Ascending aorta (tissue), 2 donors: ENCODE data around the gene ZNF593. TPM values are rescaled to one million over a fixed set of nuclear protein-coding genes. Genes with fewer than 3 reads are reported as not detected.

Source experiments
- DNase-seq, 2 donors: peaks; one replicate each; pipeline ENCODE4 v3.0.0-alpha.2; 2019; ENCODE audit warnings: low spot score in 2 of 2
- H3K27ac ChIP-seq, 2 donors: fragments of 200-600 bp; sonication (generic); one replicate each; pipeline ENCODE4 v1.5.1; 2016 to 2017; ENCODE audit warnings: mild to moderate bottlenecking in 1 of 2
- H3K27me3 ChIP-seq: fragments of 200-600 bp; sonication (generic); one replicate; pipeline ENCODE4 v1.5.1; 2017
- H3K36me3 ChIP-seq, 2 donors: fragments of 200-600 bp; sonication (generic); one replicate each; pipeline ENCODE4 v1.5.1; 2016
- H3K4me1 ChIP-seq, 2 donors: fragments of 200-600 bp; sonication (generic); one replicate each; pipeline ENCODE4 v1.5.1; 2016 to 2017; ENCODE audit warnings: mild to moderate bottlenecking in 1 of 2
- H3K4me3 ChIP-seq, 2 donors: fragments of 200-600 bp; sonication (generic); one replicate each; pipeline ENCODE4 v1.5.1; 2016 to 2017; ENCODE audit warnings: mild to moderate bottlenecking in 1 of 2
- H3K9me3 ChIP-seq, 2 donors: fragments of 200-600 bp; sonication (generic); one replicate each; pipeline ENCODE4 v1.5.1; 2016
- intact Hi-C: fragments of 100-400 bp; cut with DNase I; formaldehyde crosslinking; loops from one replicate; pipeline ENCODE4 v1.15.1; 2023
- total RNA-seq: library from RNA; depleted of rRNA; stranded (reverse); fragments of >200 nt; gene quantifications from one replicate; pipeline ENCODE4 v1.1.0, GENCODE V29; 2016
- TF ChIP-seq, protein P1 (sequence below), 3 experiments: fragments of 200-600 bp in 2 of 3; fragments of 450-650 bp in 1 of 3; sonication (generic) in 2 of 3; IDR thresholded peaks; one replicate each; pipeline ENCODE4 v1.5.1; 2016 to 2019; ENCODE audit warnings: antibody characterized with exemption in 3 of 3, mild to moderate bottlenecking in 1 of 3, moderate library complexity in 1 of 3

ZNF593 gene
- total RNA-seq, 1 donor from 2014 or later: 90.0 TPM

GRCh38 chr1:26210147-26210870 lies 40.6 kb downstream of the ZNF593 start:
- TF ChIP-seq, protein P1, sequence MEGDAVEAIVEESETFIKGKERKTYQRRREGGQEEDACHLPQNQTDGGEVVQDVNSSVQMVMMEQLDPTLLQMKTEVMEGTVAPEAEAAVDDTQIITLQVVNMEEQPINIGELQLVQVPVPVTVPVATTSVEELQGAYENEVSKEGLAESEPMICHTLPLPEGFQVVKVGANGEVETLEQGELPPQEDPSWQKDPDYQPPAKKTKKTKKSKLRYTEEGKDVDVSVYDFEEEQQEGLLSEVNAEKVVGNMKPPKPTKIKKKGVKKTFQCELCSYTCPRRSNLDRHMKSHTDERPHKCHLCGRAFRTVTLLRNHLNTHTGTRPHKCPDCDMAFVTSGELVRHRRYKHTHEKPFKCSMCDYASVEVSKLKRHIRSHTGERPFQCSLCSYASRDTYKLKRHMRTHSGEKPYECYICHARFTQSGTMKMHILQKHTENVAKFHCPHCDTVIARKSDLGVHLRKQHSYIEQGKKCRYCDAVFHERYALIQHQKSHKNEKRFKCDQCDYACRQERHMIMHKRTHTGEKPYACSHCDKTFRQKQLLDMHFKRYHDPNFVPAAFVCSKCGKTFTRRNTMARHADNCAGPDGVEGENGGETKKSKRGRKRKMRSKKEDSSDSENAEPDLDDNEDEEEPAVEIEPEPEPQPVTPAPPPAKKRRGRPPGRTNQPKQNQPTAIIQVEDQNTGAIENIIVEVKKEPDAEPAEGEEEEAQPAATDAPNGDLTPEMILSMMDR (IDR thresholded peaks at IDR 0.05): no peak
- no peaks in the 10 kb centered on the region for H3K4me1 ChIP-seq
- no peak overlapping the region for H3K4me3 ChIP-seq
- no peak overlapping the region for H3K27ac ChIP-seq
- no peaks in the 10 kb centered on the region for H3K36me3 ChIP-seq
- H3K9me3 ChIP-seq: no peaks in the 10 kb centered on the region
- no peaks in the 10 kb centered on the region for H3K27me3 ChIP-seq
- intact Hi-C loops: no loop called here
- no peak for DNase-seq

GRCh38 chr1:26212726-26213125 lies 43.0 kb downstream of the ZNF593 start:
- Histone ChIP-seq H3K36me3 (no peaks in the 10 kb centered on the region), H3K9me3 (no peaks in the 10 kb centered on the region), H3K27me3 (no peaks in the 10 kb centered on the region), H3K27ac (no peak overlapping the region), H3K4me1 (no peaks in the 10 kb centered on the region), H3K4me3 (no peak overlapping the region)
- TF ChIP-seq, protein P1 (IDR thresholded peaks at IDR 0.05): no peak
- no peak for DNase-seq
- intact Hi-C loops: no loop called here

GRCh38 chr1:26213335-26213905 lies 43.7 kb downstream of the ZNF593 start:
- H3K4me3 ChIP-seq: no peak overlapping the region
- no peaks in the 10 kb centered on the region for H3K36me3 ChIP-seq
- intact Hi-C loops: no loop called here
- no peaks in the 10 kb centered on the region for H3K27me3 ChIP-seq
- no peak for DNase-seq
- H3K9me3 ChIP-seq: no peaks in the 10 kb centered on the region
- H3K4me1 ChIP-seq: no peaks in the 10 kb centered on the region
- TF ChIP-seq, protein P1 (IDR thresholded peaks at IDR 0.05): no peak
- H3K27ac ChIP-seq: no peak overlapping the region

- DNase-seq: no peak
- intact Hi-C loops: no loop called here
- Histone ChIP-seq H3K9me3 (no peaks in the 10 kb centered on the region), H3K4me3 (no peak overlapping the region), H3K27ac (no peak overlapping the region), H3K36me3 (no peaks in the 10 kb centered on the region), H3K27me3 (no peaks in the 10 kb centered on the region), H3K4me1 (no peaks in the 10 kb centered on the region)
- TF ChIP-seq, protein P1 (IDR thresholded peaks at IDR 0.05): no peak
Measured at GRCh38 chr1:26215246-26215645, 45.5 kb downstream of the ZNF593 start.

- no peaks in the 10 kb centered on the region for H3K4me1 ChIP-seq
- H3K27ac ChIP-seq: no peak overlapping the region
- no peak for DNase-seq
- H3K36me3 ChIP-seq: no peaks in the 10 kb centered on the region
- no peak overlapping the region for H3K4me3 ChIP-seq
- H3K27me3 ChIP-seq: no peaks in the 10 kb centered on the region
- TF ChIP-seq, protein P1 (IDR thresholded peaks at IDR 0.05): no peak
- H3K9me3 ChIP-seq: no peaks in the 10 kb centered on the region
- intact Hi-C loops: no loop called here
Measured at GRCh38 chr1:26218906-26219494, 49.3 kb downstream of the ZNF593 start.

Other genes with a start within 250 kb of the ZNF593 start
- gene PAFAH2, start 171.8 kb upstream of the ZNF593 start, total RNA-seq: 1.3 TPM
- 0.85 TPM for gene EXTL1, start 148.1 kb upstream of the ZNF593 start, total RNA-seq
- gene SLC30A2, start 123.8 kb upstream of the ZNF593 start, total RNA-seq: not detected
- not detected for gene TRIM63, start 102.3 kb upstream of the ZNF593 start, total RNA-seq
- 4.0 TPM for gene PDIK1L, start 58.1 kb upstream of the ZNF593 start, total RNA-seq
- 60.0 TPM for gene FAM110D, start 10.8 kb upstream of the ZNF593 start, total RNA-seq
- not detected for gene C1orf232, start 945 bp upstream of the ZNF593 start, total RNA-seq
- not detected for gene ZNF593OS, start 1.9 kb downstream of the ZNF593 start, total RNA-seq
- not detected for gene CNKSR1, start 7.6 kb downstream of the ZNF593 start, total RNA-seq
- not detected for gene CATSPER4, start 20.7 kb downstream of the ZNF593 start, total RNA-seq
- gene CEP85, start 64.3 kb downstream of the ZNF593 start, total RNA-seq: 5.0 TPM
- gene SH3BGRL3, start 110.2 kb downstream of the ZNF593 start, total RNA-seq: 228 TPM
- 14.5 TPM for gene UBXN11, start 136.7 kb downstream of the ZNF593 start, total RNA-seq
- not detected for gene CD52, start 148.1 kb downstream of the ZNF593 start, total RNA-seq
- not detected for gene CRYBG2, start 184.2 kb downstream of the ZNF593 start, total RNA-seq
- not detected for gene ZNF683, start 202.8 kb downstream of the ZNF593 start, total RNA-seq
- gene LIN28A, start 240.9 kb downstream of the ZNF593 start, total RNA-seq: not detected